ENCODE data around the gene RILPL2.
"Not testable (repeated sequence)": the region's sequence is repeated elsewhere in the genome, so short reads cannot be mapped to it uniquely, and the experiment has no call there.

The RILPL2 gene

DNA sequence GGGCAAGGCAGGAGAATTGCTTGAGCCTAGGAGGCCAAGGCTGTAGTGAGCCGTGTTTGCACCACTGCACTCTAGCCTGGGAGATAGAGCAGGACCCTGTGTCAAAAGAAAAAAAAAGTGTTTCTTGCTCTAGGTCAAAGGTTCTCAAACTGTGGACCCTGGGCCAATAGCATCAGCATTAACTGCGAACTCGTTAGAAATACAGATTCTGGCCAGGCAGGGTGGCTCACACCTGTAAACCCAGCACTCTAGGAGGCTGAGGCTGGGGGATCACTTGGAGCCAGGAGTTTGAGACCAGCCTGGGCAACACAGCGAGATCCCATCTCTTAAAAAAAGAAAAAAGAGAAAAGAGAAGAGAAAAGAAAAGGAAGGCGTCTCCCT, 858 bp downstream of the RILPL2 start:
- peak overlapping the region; percentile 77 for H3K9ac ChIP-seq (ENCODE audit: insufficient read length, low read depth)
- no peaks in the 10 kb centered on the region for H3K9me3 ChIP-seq (ENCODE audit: insufficient read depth, low read length)
- H3K27me3 ChIP-seq (ENCODE audit: insufficient read depth, insufficient read length) = peaks cover 22% of the 10 kb centered on the region
- no peak for DNase-seq (ENCODE audit: low read depth, low spot score)
- TF ChIP-seq SUZ12 (IDR thresholded peaks at IDR 0.05; ENCODE audit: extremely low read depth, insufficient read depth, insufficient read length) (no peak), ZNF274 (IDR thresholded peaks at IDR 0.05; ENCODE audit: low read depth, low read length) (no peak), YY1 (IDR thresholded peaks at IDR 0.05; ENCODE audit: insufficient read depth, insufficient read length) (no peak)
- H3K36me3 ChIP-seq (ENCODE audit: insufficient read depth, insufficient read length, low read length) = no peaks in the 10 kb centered on the region
- no peaks in the 10 kb centered on the region for H3K4me1 ChIP-seq (ENCODE audit: insufficient read depth, insufficient read length)
- H3K4me3 ChIP-seq (ENCODE audit: insufficient read length, low read depth) = peak overlapping the region; percentile 78

DNA sequence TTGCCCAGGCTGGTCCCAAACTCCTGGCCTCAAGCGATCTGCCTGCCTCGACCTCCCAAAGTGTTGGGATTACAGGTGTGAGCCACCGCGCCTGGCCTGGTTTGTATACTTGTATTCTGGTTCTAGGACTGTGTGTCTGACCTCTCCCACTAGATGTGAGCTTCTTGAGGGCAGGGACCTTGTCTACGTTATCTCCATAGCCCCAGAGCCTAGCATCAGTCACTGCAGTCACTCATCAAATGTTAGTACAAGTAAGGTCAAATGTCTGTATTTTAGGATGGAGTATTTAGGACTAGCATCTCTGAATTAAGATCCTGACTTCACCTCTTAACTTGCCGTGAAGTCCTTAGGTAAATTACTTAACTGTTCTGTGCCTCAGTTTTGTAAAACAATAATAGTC, 2.9 kb downstream of the RILPL2 start:
- H3K4me1 ChIP-seq (ENCODE audit: insufficient read depth, insufficient read length) = no peaks in the 10 kb centered on the region
- TF ChIP-seq YY1 (IDR thresholded peaks at IDR 0.05; ENCODE audit: insufficient read depth, insufficient read length) = no peak
- TF ChIP-seq ZNF274 (IDR thresholded peaks at IDR 0.05; ENCODE audit: low read depth, low read length) = no peak
- TF ChIP-seq SUZ12 (IDR thresholded peaks at IDR 0.05; ENCODE audit: extremely low read depth, insufficient read depth, insufficient read length) = no peak
- H3K9ac ChIP-seq (ENCODE audit: insufficient read length, low read depth) = no peak overlapping the region
- H3K4me3 ChIP-seq (ENCODE audit: insufficient read length, low read depth) = no peak overlapping the region
- H3K36me3 ChIP-seq (ENCODE audit: insufficient read depth, insufficient read length, low read length) = peaks cover 3% of the 10 kb centered on the region
- no peak for DNase-seq (ENCODE audit: low read depth, low spot score)
- no peaks in the 10 kb centered on the region for H3K9me3 ChIP-seq (ENCODE audit: insufficient read depth, low read length)
- peaks cover 22% of the 10 kb centered on the region for H3K27me3 ChIP-seq (ENCODE audit: insufficient read depth, insufficient read length)

DNA sequence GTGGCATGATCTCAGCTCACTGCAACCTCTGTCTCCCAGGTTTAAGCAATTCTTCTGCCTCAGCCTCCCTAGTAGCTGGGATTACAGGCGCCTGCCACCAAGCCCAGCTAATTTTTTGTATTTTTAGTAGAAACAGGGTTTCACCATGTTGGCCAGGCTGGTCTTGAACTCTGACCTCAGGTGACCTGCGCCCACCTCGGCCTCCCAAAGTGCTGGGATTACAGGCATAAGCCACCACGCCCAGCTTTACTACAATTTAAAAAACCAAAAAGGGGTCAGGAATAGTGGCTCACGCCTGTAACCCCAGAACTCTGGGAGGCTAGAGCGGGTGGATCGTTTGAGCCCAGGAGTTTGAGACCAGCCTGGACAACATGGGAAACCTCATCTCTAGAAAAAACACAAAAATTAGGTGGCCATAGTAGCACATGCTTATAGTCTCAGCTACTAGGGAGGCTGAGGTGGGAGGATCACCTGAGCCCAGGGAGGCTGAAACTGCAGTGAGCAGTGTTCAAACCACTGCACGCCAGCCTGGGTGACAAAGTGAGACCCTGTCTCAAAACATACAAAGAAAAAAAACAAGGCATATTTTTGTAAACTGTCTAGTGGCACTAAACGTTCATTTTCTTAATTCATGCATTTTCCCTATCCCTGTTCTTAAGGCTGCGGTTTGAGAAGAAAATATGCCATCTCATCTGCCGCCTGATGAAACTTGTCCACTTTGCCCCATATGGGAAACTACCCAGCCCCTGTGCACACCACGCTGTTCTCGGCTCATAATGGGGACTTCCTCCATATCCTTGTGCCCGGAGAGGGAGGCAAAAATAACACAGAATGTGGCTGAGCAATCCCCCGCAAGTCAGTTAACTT, 4.3 kb downstream of the RILPL2 start:
- not testable (repeated sequence) for H3K9me3 ChIP-seq (ENCODE audit: insufficient read depth, low read length); DNase-seq (ENCODE audit: low read depth, low spot score); H3K4me1 ChIP-seq (ENCODE audit: insufficient read depth, insufficient read length); H3K4me3 ChIP-seq (ENCODE audit: insufficient read length, low read depth); H3K36me3 ChIP-seq (ENCODE audit: insufficient read depth, insufficient read length, low read length); H3K9ac ChIP-seq (ENCODE audit: insufficient read length, low read depth)
- peaks cover 17% of the 10 kb centered on the region for H3K27me3 ChIP-seq (ENCODE audit: insufficient read depth, insufficient read length)

DNA sequence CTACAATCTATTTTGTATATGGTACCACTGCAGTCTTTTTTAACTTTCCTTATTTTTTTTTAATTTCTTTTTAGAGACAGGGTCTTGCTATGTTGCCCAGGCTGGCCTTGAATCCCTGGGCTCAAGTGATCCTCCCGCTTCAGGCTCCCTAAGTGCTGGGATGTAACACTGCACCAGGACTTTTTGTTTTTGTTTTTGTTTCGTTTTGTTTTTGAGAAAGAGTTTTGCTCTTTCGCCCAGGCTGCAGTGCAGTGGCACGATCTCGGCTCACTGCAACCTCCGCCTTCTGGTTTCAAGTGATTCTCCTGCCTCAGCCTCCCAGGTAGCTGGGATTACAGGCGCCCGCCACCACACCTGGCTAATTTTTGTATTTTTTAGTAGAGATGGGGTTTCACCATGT, 7.4 kb downstream of the RILPL2 start:
- DNase-seq (ENCODE audit: low read depth, low spot score); H3K36me3 ChIP-seq (ENCODE audit: insufficient read depth, insufficient read length, low read length); H3K4me3 ChIP-seq (ENCODE audit: insufficient read length, low read depth); H3K9ac ChIP-seq (ENCODE audit: insufficient read length, low read depth); H3K9me3 ChIP-seq (ENCODE audit: insufficient read depth, low read length); H3K27me3 ChIP-seq (ENCODE audit: insufficient read depth, insufficient read length); H3K4me1 ChIP-seq (ENCODE audit: insufficient read depth, insufficient read length): not testable (repeated sequence)

DNA sequence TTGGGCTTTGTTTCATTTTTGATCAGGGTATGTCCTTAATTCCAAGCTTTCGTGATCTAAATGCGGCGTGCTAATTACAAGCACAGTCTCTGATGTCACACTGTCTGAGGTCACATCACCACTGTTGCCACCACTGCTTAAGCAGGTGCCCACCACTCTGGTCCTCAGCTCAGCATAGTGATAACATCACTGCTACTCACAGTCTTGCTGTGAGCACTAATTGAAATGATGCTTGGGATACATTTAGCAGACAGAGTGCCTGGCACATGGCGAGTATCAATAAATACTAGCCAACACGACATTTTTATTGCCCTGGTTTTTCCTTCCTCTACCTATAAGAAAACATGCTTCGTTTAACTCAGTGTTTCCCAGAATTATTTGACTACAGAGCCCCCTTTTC, 7.9 kb downstream of the RILPL2 start:
- Histone ChIP-seq H3K4me1 (ENCODE audit: insufficient read depth, insufficient read length) (no peaks in the 10 kb centered on the region), H3K27me3 (ENCODE audit: insufficient read depth, insufficient read length) (no peaks in the 10 kb centered on the region), H3K36me3 (ENCODE audit: insufficient read depth, insufficient read length, low read length) (peaks cover 3% of the 10 kb centered on the region), H3K9me3 (ENCODE audit: insufficient read depth, low read length) (no peaks in the 10 kb centered on the region; the same call in 1 of the 2 replicates), H3K9ac (ENCODE audit: insufficient read length, low read depth) (no peak overlapping the region), H3K4me3 (ENCODE audit: insufficient read length, low read depth) (no peak overlapping the region)
- DNase-seq (ENCODE audit: low read depth, low spot score) = no peak
- no peak for TF ChIP-seq SUZ12 (IDR thresholded peaks at IDR 0.05; ENCODE audit: extremely low read depth, insufficient read depth, insufficient read length)
- TF ChIP-seq ZNF274 (IDR thresholded peaks at IDR 0.05; ENCODE audit: low read depth, low read length) = no peak
- TF ChIP-seq YY1 (IDR thresholded peaks at IDR 0.05; ENCODE audit: insufficient read depth, insufficient read length) = no peak

- peaks cover 3% of the 10 kb centered on the region for H3K36me3 ChIP-seq (ENCODE audit: insufficient read depth, insufficient read length, low read length)
- DNase-seq (ENCODE audit: low read depth, low spot score) = no peak
- TF ChIP-seq ZNF274 (IDR thresholded peaks at IDR 0.05; ENCODE audit: low read depth, low read length) = no peak
- TF ChIP-seq SUZ12 (IDR thresholded peaks at IDR 0.05; ENCODE audit: extremely low read depth, insufficient read depth, insufficient read length) = no peak
- no peak for TF ChIP-seq YY1 (IDR thresholded peaks at IDR 0.05; ENCODE audit: insufficient read depth, insufficient read length)
- H3K27me3 ChIP-seq (ENCODE audit: insufficient read depth, insufficient read length) = no peaks in the 10 kb centered on the region
- H3K9me3 ChIP-seq (ENCODE audit: insufficient read depth, low read length) = no peaks in the 10 kb centered on the region; the same call in 1 of the 2 replicates
- no peak overlapping the region for H3K4me3 ChIP-seq (ENCODE audit: insufficient read length, low read depth)
- H3K9ac ChIP-seq (ENCODE audit: insufficient read length, low read depth) = no peak overlapping the region
- no peaks in the 10 kb centered on the region for H3K4me1 ChIP-seq (ENCODE audit: insufficient read depth, insufficient read length)
These were observed 9.3 kb downstream of the RILPL2 start for GRCh38 chr12:123427036-123427769.

GRCh38 chr12:123421314-123421713, 15.2 kb downstream of the RILPL2 start:
- DNase-seq (ENCODE audit: low read depth, low spot score) = no peak
- Histone ChIP-seq H3K4me1 (ENCODE audit: insufficient read depth, insufficient read length) (no peaks in the 10 kb centered on the region), H3K9ac (ENCODE audit: insufficient read length, low read depth) (no peak overlapping the region), H3K36me3 (ENCODE audit: insufficient read depth, insufficient read length, low read length) (no peaks in the 10 kb centered on the region), H3K9me3 (ENCODE audit: insufficient read depth, low read length) (no peaks in the 10 kb centered on the region; the same call in 1 of the 2 replicates), H3K27me3 (ENCODE audit: insufficient read depth, insufficient read length) (no peaks in the 10 kb centered on the region), H3K4me3 (ENCODE audit: insufficient read length, low read depth) (no peak overlapping the region)
- no peak for TF ChIP-seq ZNF274 (IDR thresholded peaks at IDR 0.05; ENCODE audit: low read depth, low read length)
- no peak for TF ChIP-seq YY1 (IDR thresholded peaks at IDR 0.05; ENCODE audit: insufficient read depth, insufficient read length)
- TF ChIP-seq SUZ12 (IDR thresholded peaks at IDR 0.05; ENCODE audit: extremely low read depth, insufficient read depth, insufficient read length) = no peak

Measured in NT2/D1 (cell line).